Hindlimb muscle (tissue), 1 donor: ENCODE measurements around the gene BCL7A. TPM values are rescaled to one million over a fixed set of nuclear protein-coding genes. Genes with fewer than 3 reads are reported as not detected.
"Not testable (repeated sequence)": the region's sequence is repeated elsewhere in the genome, so short reads cannot be mapped to it uniquely, and the experiment has no call there.

Experiments used
- DNase-seq: peaks from one replicate; pipeline ENCODE4 v3.0.0-alpha.2; 2013
- polyA plus RNA-seq: library from polyadenylated mRNA; unstranded; fragments of 120-200 nt; gene quantifications from one replicate; pipeline ENCODE4 v1.2.1, GENCODE V29; 2013; ENCODE audit not compliant: insufficient read length

The BCL7A gene
- polyA plus RNA-seq, 1 donor, result 21.2 TPM

DNA sequence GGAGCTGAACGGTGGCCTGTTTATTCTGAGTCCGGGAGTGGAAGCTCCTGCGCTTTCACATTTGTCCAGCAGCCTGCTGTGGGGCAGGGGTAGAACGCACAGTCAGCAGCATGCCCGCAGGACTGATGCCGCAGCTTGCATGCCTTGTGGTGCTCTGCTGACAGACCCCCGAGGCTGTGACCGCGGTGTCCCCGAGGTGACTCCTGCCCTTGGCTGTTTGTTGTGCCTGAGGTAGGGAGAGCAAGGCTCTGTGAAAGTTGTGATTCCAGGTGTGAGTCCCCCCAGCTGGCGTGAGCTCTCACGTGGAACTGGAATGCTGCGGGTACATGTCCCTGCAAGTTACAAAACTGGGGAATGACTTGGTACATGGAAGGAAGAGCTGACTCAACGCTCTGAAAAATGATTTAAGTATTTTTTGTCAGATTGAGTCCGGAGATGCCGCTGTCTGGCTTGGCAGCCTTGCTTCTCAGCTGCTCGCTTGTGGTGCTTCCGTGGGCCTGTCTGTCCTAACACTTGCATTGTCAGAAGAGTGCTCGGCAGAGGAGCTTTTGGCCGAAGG lies 75.0 kb downstream of the BCL7A start:
- no peak for DNase-seq

DNA sequence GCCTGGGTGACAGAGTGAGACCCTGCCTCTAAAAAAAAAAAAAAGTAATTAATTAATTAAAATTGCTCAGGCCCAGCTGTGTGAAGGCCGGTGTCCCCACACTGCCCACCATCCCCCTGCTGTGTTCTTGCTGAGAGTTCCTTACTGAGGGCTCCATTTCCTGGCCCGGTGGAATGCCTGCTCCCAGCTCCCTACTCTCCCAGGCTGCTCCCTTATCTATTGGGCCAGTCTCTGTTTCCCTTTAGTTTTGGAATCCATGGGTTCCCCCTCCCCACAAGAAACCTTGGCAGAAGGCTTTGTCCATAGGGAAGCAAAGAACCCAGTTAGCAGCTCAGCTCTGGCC lies 75.9 kb downstream of the BCL7A start:
- DNase-seq, result no peak

DNA sequence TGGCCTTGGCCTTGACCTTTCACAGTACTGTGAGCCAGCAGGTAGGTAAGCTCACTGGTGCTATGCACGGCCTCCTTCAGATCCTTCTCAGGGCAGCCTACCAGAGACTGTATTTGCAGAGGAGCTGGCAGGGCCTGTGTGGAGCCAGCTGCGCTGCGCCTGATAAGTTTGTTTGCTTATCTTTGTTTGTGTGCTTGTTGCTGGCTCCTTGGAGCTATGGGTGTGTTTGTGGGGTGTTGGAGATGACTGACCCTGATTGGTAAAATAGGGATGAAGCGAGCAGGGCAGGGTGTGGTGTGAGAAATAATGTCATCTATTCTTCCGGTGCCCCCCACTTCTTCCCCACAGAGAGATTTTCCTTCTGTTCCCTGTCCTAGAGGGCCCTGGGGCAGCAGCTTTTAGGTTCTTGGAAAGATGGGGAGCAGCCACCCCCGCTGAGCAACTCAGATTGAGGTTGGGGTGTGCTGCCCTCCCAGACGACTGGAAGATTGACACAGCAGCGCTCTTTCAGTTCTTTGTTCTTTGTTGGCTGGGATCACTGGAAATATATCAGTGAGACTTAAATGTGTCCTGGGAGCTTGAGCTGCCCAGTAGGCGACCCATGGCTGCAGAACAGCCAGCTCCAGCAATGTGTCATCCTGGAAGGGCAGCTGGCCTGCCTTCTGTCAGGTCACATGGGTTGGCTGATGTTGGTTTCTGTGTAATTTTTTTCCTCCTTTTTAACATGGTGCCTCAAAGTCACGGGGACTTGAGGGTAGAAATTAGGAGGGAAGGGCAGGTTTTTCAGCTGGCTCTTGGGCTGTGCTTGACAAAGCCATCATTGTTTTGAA lies 76.5 kb downstream of the BCL7A start:
- DNase-seq, result peak; percentile 50

DNA sequence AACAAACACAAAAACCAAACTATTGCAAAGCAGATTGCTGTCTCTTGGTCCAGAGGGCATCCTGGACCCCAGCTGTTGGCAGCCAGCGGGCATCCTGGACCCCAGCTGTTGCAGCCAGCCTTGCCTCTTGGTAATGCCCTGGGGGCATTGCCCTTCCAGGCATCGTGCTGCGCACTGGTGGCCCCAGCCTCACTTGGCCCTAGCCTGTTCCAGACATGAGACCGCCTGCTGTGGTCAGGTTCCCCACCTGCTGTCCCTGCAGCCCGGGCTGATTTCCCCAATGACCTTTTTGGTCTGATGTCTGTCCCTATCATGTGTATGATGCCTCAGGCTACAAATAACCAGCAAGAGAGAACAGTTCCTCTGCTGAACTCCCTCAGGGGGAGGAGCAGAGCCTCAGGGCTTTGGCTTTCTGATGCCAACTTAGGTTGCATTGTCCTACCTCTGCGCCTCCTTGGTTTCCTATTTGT lies 77.6 kb downstream of the BCL7A start:
- DNase-seq, result no peak

DNA sequence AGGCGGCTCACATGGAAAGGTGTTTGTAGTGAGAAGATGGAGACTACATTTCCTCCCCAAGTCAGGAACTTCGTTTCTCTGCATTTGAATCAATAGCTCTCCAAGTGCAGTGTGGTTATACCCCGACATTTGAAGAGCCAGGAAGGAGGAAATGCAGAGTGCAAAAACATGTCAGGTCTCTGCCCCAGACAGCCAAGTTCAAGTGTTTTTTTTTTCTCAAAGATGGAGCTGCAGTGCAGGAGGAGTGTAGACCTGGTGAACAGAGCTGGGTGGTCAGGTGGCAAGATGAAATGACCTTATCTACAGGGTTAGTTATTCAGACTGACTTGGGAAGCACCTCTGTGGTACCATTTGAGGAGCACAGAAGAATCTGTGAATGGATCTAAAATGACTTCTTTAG lies 78.2 kb downstream of the BCL7A start:
- DNase-seq, result no peak

DNA sequence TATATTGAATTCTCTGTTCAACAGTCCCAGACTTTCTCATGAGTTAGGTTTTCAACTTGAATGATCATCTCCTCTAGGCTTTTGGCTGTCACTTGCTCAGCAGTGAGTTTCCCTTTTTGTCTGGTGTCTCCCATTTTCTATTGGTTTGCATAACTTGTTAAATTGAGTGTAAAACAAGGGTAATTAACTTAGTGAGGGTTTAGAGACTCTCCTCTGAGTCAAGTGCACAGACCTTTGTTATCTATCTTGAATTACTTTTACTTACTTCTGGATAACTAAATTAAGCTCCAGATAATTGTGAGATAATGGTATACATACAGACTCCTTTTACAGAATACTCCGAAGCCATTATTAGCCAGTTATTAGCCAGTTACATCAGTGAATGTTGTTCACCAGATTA lies 78.9 kb downstream of the BCL7A start:
- DNase-seq, result no peak

DNA sequence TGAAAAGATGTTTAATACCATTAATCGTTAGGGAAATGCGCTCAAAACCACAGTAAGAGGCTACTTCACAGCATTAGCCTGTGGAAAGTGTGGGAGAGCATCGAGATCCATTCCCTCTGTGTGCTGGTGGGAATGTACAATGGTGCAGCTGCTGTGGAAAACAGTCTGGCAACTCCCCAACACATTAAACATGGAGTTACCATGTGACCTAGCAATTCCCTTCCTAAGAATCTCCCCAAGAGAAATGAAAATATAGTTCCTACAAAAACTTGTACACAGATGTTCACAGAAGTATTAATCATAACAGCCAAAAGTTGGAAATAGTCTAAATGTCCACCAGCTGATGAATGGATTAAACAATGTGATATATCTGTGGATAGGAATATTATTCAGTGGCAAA lies 80.6 kb downstream of the BCL7A start:
- peak; percentile 81 for DNase-seq

DNA sequence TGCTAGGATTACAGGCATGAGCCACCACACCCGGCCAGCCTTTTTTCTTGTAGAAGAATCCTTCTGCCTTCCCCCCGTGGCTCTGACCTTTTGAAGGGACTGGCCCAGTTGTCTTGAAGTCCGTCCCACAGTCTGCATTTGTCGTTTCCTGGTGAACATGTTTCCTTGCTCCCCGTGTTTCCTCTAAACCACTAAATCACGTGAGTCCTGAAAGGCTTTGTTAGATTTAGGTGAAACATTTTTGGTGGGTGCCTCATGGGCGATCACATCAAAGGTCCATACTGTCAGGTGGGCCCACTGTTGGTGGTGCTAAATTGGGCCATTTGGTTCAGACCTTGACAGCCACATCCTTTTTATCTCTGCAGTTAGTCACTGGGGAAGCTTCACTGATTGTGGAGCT lies 83.2 kb downstream of the BCL7A start:
- no peak for DNase-seq

DNA sequence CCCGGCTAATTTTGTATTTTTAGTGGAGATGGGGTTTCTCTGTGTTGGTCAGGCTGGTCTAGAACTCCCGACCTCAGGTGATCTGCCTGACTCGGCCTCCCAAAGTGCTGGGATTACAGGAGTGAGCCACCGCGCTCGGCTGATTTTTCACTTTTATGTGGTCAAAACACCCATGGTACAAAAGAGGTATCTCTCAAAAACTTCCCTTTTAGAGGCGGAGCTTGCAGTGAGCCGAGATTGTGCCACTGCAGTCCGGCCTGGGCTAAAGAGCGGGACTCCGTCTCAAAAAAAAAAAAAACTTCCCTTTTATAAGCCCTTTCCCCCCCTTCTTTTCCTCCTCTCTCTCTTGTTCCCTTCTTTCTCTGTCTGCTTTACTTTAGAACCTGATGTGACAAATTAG lies 83.8 kb downstream of the BCL7A start:
- not testable (repeated sequence) for DNase-seq

DNA sequence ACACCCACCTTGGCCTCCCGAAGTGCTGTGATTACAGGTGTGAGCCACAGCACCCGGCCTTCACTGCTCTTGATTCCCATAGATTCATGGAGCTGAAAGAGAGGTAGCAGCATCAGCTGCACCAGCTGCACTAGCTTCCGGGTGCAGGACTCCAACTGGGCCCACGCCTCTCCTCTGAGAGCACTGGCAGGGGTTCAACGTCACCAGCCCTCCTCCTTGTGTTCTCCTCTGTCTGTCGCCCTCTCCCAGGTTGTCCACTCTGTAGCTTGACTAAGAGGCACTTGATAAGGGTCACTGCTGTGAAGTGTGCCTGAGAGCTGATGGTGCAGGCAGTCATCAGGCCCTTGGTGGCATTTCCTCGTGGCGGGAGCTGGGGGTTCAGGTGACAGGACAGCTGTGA lies 85.2 kb downstream of the BCL7A start:
- DNase-seq, result no peak

DNA sequence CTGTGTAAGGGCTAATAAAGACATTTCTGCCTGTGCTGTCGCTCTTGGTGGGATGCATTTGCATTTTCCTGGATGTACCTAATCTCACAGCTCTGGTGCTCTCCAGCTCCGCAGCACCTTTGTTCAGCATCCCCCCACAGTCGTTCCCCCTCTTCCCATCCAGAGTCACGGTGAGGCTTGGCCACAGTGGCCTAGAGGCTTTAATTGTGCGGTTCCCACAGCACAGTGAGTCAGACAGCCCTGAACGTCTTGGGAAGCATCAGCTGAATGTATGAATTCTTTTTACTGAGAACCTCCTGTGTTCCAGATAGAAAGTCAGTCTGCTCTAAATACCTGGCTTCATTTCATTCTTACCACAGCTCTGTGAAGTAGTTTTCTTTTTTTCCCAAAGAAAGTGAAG lies 85.6 kb downstream of the BCL7A start:
- no peak for DNase-seq

DNA sequence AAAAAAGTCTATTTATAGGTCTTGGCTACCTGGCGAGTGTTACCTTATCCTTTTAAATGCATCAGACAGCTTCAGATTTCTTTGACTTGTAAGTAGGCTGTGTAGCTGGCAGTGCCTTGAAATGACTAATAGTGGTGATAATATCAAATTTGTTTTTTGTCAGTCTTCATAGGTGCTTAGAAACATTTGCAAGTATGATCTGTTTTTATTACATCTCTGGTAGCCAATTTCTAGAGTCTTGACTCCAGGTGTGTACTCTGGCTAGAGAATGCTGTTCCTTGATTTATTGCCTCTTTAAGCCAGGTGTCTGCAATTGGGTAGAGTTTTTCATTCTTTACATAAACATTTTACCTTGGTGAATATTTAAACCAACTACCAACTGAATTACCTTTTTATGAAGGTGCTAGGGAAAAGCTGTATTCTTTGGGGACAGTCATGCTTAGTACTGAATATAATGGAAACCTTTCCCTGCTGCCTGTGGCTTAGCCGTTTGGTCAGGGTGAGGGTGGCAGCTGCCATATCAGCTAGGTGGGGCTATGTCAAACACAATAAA lies 89.5 kb downstream of the BCL7A start:
- no peak for DNase-seq

Other genes with a start within 250 kb of the BCL7A start
- 3.7 TPM for gene RHOF, start 228.2 kb upstream of the BCL7A start, polyA plus RNA-seq
- 12.3 TPM for gene SETD1B, start 217.9 kb upstream of the BCL7A start, polyA plus RNA-seq
- not detected for gene HPD, start 163.0 kb upstream of the BCL7A start, polyA plus RNA-seq
- gene PSMD9, start 133.1 kb upstream of the BCL7A start, polyA plus RNA-seq, result 44.4 TPM
- 1.3 TPM for gene CFAP251, start 103.3 kb upstream of the BCL7A start, polyA plus RNA-seq
- gene MLXIP, start 56.9 kb downstream of the BCL7A start, polyA plus RNA-seq, result 36.7 TPM
- not detected for gene IL31, start 152.3 kb downstream of the BCL7A start, polyA plus RNA-seq
- not detected for gene LRRC43, start 161.2 kb downstream of the BCL7A start, polyA plus RNA-seq
- gene B3GNT4, start 181.8 kb downstream of the BCL7A start, polyA plus RNA-seq, result 0.59 TPM
- gene DIABLO, start 204.2 kb downstream of the BCL7A start, polyA plus RNA-seq, result 28.1 TPM
- 12.5 TPM for gene VPS33A, start 244.6 kb downstream of the BCL7A start, polyA plus RNA-seq